ENCODE results near the gene DHFR.

DNA sequence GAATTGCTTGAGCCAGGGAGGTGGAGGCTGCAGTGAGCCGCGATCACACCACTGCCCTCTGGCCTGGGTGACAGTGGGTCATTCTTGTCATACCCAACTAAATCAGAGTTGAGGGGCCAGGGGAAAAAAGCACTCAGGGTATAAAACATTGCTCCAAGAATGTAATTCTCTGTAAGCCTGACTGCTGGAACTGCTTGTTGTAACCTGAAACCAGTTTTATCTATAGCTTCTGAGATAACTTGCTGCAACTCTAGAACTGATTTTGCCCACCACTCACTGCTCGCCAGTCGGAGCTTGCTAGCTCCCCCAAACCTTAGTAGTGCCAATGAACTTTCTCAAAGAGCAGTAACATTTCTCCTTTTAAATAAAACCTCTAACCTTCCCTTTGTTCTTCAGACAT is 9.9 kb downstream of the DHFR start:
- no peak for TF ChIP-seq SIX5 (IDR thresholded peaks at IDR 0.05; ENCODE audit: low read depth, low read length)
- TF ChIP-seq, protein P1, sequence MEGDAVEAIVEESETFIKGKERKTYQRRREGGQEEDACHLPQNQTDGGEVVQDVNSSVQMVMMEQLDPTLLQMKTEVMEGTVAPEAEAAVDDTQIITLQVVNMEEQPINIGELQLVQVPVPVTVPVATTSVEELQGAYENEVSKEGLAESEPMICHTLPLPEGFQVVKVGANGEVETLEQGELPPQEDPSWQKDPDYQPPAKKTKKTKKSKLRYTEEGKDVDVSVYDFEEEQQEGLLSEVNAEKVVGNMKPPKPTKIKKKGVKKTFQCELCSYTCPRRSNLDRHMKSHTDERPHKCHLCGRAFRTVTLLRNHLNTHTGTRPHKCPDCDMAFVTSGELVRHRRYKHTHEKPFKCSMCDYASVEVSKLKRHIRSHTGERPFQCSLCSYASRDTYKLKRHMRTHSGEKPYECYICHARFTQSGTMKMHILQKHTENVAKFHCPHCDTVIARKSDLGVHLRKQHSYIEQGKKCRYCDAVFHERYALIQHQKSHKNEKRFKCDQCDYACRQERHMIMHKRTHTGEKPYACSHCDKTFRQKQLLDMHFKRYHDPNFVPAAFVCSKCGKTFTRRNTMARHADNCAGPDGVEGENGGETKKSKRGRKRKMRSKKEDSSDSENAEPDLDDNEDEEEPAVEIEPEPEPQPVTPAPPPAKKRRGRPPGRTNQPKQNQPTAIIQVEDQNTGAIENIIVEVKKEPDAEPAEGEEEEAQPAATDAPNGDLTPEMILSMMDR (IDR thresholded peaks at IDR 0.05; ENCODE audit: control extremely low read depth in 1 of 3, insufficient read depth in 1 of 3, low read depth in 1 of 3, low read length in 3 of 3): no peak
- no peak for TF ChIP-seq HDAC2 (IDR thresholded peaks at IDR 0.05; ENCODE audit: borderline replicate concordance in 1 of 2, low read depth in 2 of 2, low read length in 2 of 2)
- TF ChIP-seq POLR2A (IDR thresholded peaks at IDR 0.05; ENCODE audit: control extremely low read depth in 1 of 2, low read depth in 2 of 2, low read length in 2 of 2): no peak
- TF ChIP-seq TAF1 (IDR thresholded peaks at IDR 0.05; ENCODE audit: low read depth, low read length): no peak
- no peak for TF ChIP-seq CEBPB (IDR thresholded peaks at IDR 0.05; ENCODE audit: low read depth, low read length)
- no peak for TF ChIP-seq FOSL1 (IDR thresholded peaks at IDR 0.05; ENCODE audit: insufficient read depth, low read depth, low read length)
- no peak for TF ChIP-seq POLR2AphosphoS5 (IDR thresholded peaks at IDR 0.05; ENCODE audit: low read depth, low read length)
- TF ChIP-seq JUND (IDR thresholded peaks at IDR 0.05; ENCODE audit: low read length): no peak
